ENCODE measurements around the gene SORBS1. TPM values are rescaled to one million over a fixed set of nuclear protein-coding genes. Genes with fewer than 3 reads are reported as not detected.

Gene SORBS1
- total RNA-seq, 1 donor from 2014 or later = 30.7 TPM

DNA sequence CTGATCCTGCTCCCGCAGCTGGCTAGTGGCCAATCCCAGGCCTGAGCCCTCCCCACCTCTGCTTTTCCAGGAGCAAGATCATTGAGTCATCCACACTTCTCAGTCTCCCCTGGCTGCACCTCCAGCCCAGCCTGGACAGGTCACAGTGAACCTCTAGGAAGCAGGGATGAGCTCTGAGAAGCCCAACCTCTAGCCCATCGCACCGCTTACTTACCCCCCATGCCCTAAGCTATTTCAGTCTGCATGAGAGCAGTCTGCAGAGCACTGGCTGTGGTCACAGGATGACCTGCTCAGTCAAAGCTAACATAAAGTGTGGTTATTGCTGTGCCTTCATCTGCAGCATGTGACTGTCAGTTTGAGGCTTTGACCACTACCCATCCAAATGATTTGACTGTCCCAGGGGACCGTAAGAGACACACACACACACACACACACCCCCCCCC, 129.2 kb downstream of the SORBS1 start:
- no peaks in the 10 kb centered on the region for H3K9me3 Mint-ChIP-seq (ENCODE audit: low read depth)
- H3K27ac Mint-ChIP-seq = no peak overlapping the region
- H3K36me3 Mint-ChIP-seq (ENCODE audit: insufficient read depth) = peaks cover 6% of the 10 kb centered on the region
- H3K27me3 Mint-ChIP-seq = peaks cover 8% of the 10 kb centered on the region
- TF ChIP-seq, protein P1, sequence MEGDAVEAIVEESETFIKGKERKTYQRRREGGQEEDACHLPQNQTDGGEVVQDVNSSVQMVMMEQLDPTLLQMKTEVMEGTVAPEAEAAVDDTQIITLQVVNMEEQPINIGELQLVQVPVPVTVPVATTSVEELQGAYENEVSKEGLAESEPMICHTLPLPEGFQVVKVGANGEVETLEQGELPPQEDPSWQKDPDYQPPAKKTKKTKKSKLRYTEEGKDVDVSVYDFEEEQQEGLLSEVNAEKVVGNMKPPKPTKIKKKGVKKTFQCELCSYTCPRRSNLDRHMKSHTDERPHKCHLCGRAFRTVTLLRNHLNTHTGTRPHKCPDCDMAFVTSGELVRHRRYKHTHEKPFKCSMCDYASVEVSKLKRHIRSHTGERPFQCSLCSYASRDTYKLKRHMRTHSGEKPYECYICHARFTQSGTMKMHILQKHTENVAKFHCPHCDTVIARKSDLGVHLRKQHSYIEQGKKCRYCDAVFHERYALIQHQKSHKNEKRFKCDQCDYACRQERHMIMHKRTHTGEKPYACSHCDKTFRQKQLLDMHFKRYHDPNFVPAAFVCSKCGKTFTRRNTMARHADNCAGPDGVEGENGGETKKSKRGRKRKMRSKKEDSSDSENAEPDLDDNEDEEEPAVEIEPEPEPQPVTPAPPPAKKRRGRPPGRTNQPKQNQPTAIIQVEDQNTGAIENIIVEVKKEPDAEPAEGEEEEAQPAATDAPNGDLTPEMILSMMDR (IDR thresholded peaks at IDR 0.05; ENCODE audit: unreplicated experiment) = no peak
- DNase-seq (ENCODE audit: low spot score, unreplicated experiment) = no peak
- H3K4me1 Mint-ChIP-seq (ENCODE audit: low read depth) = no peaks in the 10 kb centered on the region
- no peak overlapping the region for H3K4me3 Mint-ChIP-seq (ENCODE audit: low read depth)

DNA sequence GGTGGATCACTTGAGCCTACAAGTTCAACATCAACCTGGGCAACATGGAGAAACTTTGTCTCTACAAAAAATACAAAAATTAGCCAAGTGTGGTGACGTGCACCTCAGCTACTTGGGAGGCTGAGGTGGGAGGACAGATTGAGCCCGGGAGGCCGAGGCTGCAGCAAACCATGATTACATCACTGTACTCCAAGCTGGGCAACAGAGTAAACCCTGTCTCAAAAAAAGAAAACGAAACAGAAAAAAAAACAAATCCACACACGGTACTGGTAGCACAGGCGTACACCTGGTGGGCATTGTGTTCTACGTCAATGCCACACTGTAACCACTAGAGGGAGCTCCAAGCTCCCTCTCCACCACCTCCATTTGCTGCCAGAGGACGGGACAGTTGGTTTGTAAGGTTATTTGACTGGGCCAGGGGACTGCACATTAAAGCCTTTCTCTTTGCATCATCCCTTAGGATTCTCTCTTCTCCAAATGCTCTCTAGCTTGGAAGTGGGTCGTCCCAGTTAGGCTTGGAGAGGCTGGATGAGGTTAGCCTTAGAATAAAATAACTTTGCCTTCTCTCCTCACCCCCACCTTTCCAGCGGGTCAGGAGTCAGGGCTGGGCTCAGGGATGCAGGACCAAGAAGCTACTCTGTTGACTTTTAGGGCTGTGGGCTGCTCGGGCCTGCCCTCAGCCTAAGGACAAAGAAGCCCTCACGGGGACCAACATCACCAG, 130.8 kb downstream of the SORBS1 start:
- Mint-ChIP-seq H3K4me3 (ENCODE audit: low read depth) (no peak overlapping the region), H3K36me3 (ENCODE audit: insufficient read depth) (peaks cover 5% of the 10 kb centered on the region), H3K9me3 (ENCODE audit: low read depth) (no peaks in the 10 kb centered on the region), H3K27ac (no peak overlapping the region), H3K27me3 (peaks cover 8% of the 10 kb centered on the region), H3K4me1 (ENCODE audit: low read depth) (peaks cover 12% of the 10 kb centered on the region)
- TF ChIP-seq, protein P1 (IDR thresholded peaks at IDR 0.05; ENCODE audit: unreplicated experiment) = peak; percentile 95
- DNase-seq (ENCODE audit: low spot score, unreplicated experiment) = peak; percentile 23

DNA sequence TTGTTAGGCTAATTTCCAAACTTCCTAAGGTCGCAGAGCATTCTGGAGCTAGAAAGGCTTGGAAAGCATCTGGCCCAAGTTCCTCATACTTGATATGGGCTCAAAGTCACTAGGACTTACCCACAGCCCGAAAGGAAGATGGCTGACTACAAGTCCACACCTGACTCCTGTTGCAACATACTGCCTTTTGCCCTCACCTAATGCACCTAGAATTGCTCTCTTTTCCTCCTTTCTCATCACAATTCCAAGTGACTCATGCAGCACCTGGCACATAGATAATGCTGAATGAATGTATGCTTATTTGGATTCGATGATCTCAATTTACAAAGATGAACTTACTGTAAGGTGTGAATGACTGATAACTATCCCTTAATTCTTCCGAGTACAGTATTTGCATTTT, 131.5 kb downstream of the SORBS1 start:
- DNase-seq (ENCODE audit: low spot score, unreplicated experiment) = no peak
- no peaks in the 10 kb centered on the region for H3K9me3 Mint-ChIP-seq (ENCODE audit: low read depth)
- no peak overlapping the region for H3K27ac Mint-ChIP-seq
- peaks cover 12% of the 10 kb centered on the region for H3K4me1 Mint-ChIP-seq (ENCODE audit: low read depth)
- TF ChIP-seq, protein P1 (IDR thresholded peaks at IDR 0.05; ENCODE audit: unreplicated experiment) = no peak
- H3K36me3 Mint-ChIP-seq (ENCODE audit: insufficient read depth) = peaks cover 5% of the 10 kb centered on the region
- peaks cover 8% of the 10 kb centered on the region for H3K27me3 Mint-ChIP-seq
- no peak overlapping the region for H3K4me3 Mint-ChIP-seq (ENCODE audit: low read depth)

DNA sequence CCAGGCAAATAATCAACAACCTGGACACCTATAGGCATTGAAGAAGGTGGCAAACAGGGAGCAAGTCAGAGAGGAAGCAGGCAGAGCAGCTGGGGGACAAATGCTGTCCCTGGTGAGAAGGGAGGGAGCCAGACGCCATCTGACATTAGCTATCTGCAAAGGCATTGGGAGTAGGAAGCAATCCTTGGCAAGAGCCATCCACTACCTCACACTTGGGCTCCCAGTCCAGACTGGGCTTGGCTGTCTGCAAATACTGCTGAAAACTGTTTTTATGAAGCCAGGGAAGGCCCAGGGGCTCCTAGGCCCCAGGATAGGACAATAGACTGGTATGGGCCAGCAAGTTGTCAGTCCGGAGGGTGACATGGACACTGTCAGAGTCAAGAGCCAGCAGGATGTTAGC, 132.5 kb downstream of the SORBS1 start:
- no peak for DNase-seq (ENCODE audit: low spot score, unreplicated experiment)
- TF ChIP-seq, protein P1 (IDR thresholded peaks at IDR 0.05; ENCODE audit: unreplicated experiment) = no peak
- H3K27ac Mint-ChIP-seq = no peak overlapping the region
- peaks cover 12% of the 10 kb centered on the region for H3K4me1 Mint-ChIP-seq (ENCODE audit: low read depth)
- H3K9me3 Mint-ChIP-seq (ENCODE audit: low read depth) = no peaks in the 10 kb centered on the region
- peaks cover 5% of the 10 kb centered on the region for H3K36me3 Mint-ChIP-seq (ENCODE audit: insufficient read depth)
- H3K27me3 Mint-ChIP-seq = peaks cover 2% of the 10 kb centered on the region
- H3K4me3 Mint-ChIP-seq (ENCODE audit: low read depth) = no peak overlapping the region

DNA sequence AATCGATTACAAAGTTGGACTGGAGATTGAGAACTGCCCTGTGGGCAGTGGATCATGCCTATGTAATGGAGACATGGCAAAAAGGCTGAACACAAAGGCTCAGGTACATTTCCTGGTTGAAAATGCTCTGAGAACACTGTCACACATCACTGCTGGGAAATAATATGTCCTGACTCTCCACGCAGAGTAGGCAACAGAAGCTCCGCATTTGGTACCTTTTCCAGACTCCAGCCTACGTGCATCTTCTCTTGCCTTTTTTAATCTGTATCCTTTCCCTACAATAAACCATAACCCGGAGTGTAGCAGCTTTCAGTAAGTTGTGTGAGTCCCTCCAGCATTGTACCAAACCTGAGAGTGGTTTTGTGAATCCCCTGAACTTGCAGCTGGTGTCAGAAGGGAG, 134.7 kb downstream of the SORBS1 start:
- no peaks in the 10 kb centered on the region for H3K27me3 Mint-ChIP-seq
- TF ChIP-seq, protein P1 (IDR thresholded peaks at IDR 0.05; ENCODE audit: unreplicated experiment) = no peak

More for the DNA sequence above, 134.7 kb downstream of the SORBS1 start:
- Mint-ChIP-seq H3K27ac (peak overlapping the region; percentile 46), H3K36me3 (ENCODE audit: insufficient read depth) (peaks cover 5% of the 10 kb centered on the region), H3K4me3 (ENCODE audit: low read depth) (no peak overlapping the region), H3K9me3 (ENCODE audit: low read depth) (no peaks in the 10 kb centered on the region), H3K4me1 (ENCODE audit: low read depth) (peaks cover 12% of the 10 kb centered on the region)
- DNase-seq (ENCODE audit: low spot score, unreplicated experiment) = no peak

Data from progenitor cell of endocrine pancreas (in vitro differentiated cells).